Hepatocyte (in vitro differentiated cells): Measurements from ENCODE around the gene MOBP. TPM values are rescaled to one million over a fixed set of nuclear protein-coding genes. Genes with fewer than 3 reads are reported as not detected.
A peak's percentile ranks its signal among the peaks of the same experiment; 100 is the strongest.

Experiments
- DNase-seq: peaks from one replicate; pipeline ENCODE4 v3.0.0-alpha.2; 2016; ENCODE audit warnings: low spot score
- H2AFZ ChIP-seq: fragments of 200-600 bp; sonication (generic); 2 replicates; pipeline ENCODE4 v1.6.0; 2016; ENCODE audit warnings: antibody characterized with exemption, mild to moderate bottlenecking
- H3K27ac ChIP-seq: fragments of 200-600 bp; sonication (generic); 2 replicates; pipeline ENCODE4 v1.5.1; 2016; ENCODE audit warnings: mild to moderate bottlenecking
- H3K27me3 ChIP-seq: fragments of 200-600 bp; sonication (generic); 2 replicates; pipeline ENCODE4 v1.6.1; 2016
- H3K36me3 ChIP-seq: fragments of 200-600 bp; sonication (generic); replicated peaks from 2 replicates; pipeline ENCODE4 v1.5.1; 2016; ENCODE audit warnings: low read depth; ENCODE audit not compliant: insufficient read depth
- H3K4me1 ChIP-seq: fragments of 200-600 bp; sonication (generic); 2 replicates; pipeline ENCODE4 v1.5.1; 2016; ENCODE audit warnings: mild to moderate bottlenecking, moderate library complexity; ENCODE audit not compliant: insufficient read depth
- H3K4me2 ChIP-seq: fragments of 200-600 bp; sonication (generic); 2 replicates; pipeline ENCODE4 v1.6.0; 2016
- H3K4me3 ChIP-seq: fragments of 200-600 bp; sonication (generic); 2 replicates; pipeline ENCODE4 v1.5.1; 2016; ENCODE audit warnings: mild to moderate bottlenecking
- H3K79me2 ChIP-seq: fragments of 200-600 bp; sonication (generic); 2 replicates; pipeline ENCODE4 v1.6.0; 2017; ENCODE audit warnings: mild to moderate bottlenecking
- H3K9me2 ChIP-seq: fragments of 200-600 bp; sonication (generic); replicated peaks from 2 replicates; pipeline ENCODE4 v1.6.0; 2017; ENCODE audit warnings: mild to moderate bottlenecking; ENCODE audit not compliant: insufficient read depth
- H3K9me3 ChIP-seq: fragments of 200-600 bp; sonication (generic); 2 replicates; pipeline ENCODE4 v1.5.1; 2016; ENCODE audit warnings: low read depth, mild to moderate bottlenecking
- H4K20me1 ChIP-seq: fragments of 200-600 bp; sonication (generic); 2 replicates; pipeline ENCODE4 v1.6.0; 2016; ENCODE audit warnings: mild to moderate bottlenecking; ENCODE audit not compliant: insufficient read depth, poor library complexity, severe bottlenecking
- CTCF ChIP-seq: fragments of 200-600 bp; sonication (generic); IDR thresholded peaks from 2 replicates; pipeline ENCODE4 v1.5.1; 2016; ENCODE audit warnings: antibody characterized with exemption, mild to moderate bottlenecking; ENCODE audit not compliant: poor library complexity
- EZH2 ChIP-seq: fragments of 200-600 bp; sonication (generic); IDR thresholded peaks from 2 replicates; pipeline ENCODE4 v1.6.1; 2016; ENCODE audit warnings: antibody characterized with exemption, mild to moderate bottlenecking, borderline replicate concordance
- EZH2phosphoT487 ChIP-seq: fragments of 200-600 bp; sonication (generic); IDR thresholded peaks from one replicate; pipeline ENCODE4 v1.6.1; 2018; ENCODE audit warnings: antibody characterized with exemption, mild to moderate bottlenecking, low read depth, moderate library complexity; ENCODE audit not compliant: unreplicated experiment, severe bottlenecking
- WGBS: methylation state at CpG from one replicate; pipeline ENCODE4 v1.1.6; 2016; ENCODE audit warnings: low lambda C conversion rate; ENCODE audit errors: missing lambda C conversion rate; 5-methylcytosine and 5-hydroxymethylcytosine counted together
- polyA plus RNA-seq: library from polyadenylated mRNA; unstranded; fragments of >200 nt; fragmentation: Nextera tagmentation; extraction: Ambion mirVana; gene quantifications from 2 replicates; pipeline ENCODE4 v1.2.1, GENCODE V29; 2016
- total RNA-seq: library from RNA; depleted of rRNA; stranded (reverse); fragments of >200 nt; gene quantifications from 2 replicates; pipeline ENCODE4 v1.2.3, GENCODE V29; 2014

MOBP gene
- total and polyA plus RNA-seq, 2 experiments from 2014 or later: 0.10 to 0.17 TPM

DNA sequence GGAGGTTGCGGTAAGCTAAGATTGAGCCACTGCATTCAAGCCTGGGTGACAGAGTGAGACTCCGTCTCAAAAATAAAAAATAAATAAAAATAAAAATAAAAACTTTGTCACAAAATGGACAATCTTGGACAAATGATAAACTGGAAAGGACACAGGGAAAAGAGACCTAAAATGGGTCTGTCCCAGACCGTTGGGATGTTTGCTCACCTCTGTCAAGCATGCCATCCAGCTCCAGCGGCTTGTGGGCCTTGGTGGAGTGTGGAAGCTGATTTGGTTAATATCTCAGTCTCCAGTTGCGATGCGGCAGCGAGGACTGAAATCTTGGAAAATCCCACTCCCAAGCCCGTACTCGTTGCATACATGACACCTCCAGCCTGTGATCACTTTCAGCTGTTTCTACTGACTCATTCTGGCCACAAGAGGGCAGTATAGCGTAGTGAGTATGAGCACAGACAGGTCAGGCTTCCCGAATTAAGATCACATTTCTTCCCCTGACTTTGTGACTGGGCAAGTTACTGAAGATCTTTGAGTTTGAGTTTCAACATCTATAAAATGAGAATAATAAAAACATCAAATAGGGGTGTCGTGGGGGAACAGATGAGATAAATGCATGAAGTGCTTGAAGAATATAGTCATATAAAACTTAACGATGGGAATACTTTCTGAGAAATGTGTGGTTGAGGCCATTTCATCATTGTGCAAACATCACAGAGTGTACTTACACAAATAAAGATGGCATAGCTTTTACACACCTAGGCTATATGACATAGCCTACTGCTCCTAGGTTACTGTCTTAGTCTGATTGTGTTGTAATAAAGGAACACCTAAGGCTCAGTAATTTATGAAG is 19.6 kb upstream of the MOBP start:
- DNase-seq: peak; percentile 93
- 25% methylated on average over 13 of the region's 13 CpGs for WGBS
- Histone ChIP-seq H3K9me2 (no peaks in the 10 kb centered on the region), H3K36me3 (no peaks in the 10 kb centered on the region), H3K4me2 (peak overlapping the region; percentile 63), H3K4me3 (no peak overlapping the region), H2AFZ (no peak overlapping the region), H4K20me1 (no peaks in the 10 kb centered on the region), H3K27me3 (no peaks in the 10 kb centered on the region), H3K9me3 (no peaks in the 10 kb centered on the region), H3K4me1 (peaks cover 6% of the 10 kb centered on the region), H3K27ac (peak overlapping the region; percentile 42), H3K79me2 (no peaks in the 10 kb centered on the region)
- TF ChIP-seq CTCF: peak; percentile 96
- no peak for TF ChIP-seq EZH2

DNA sequence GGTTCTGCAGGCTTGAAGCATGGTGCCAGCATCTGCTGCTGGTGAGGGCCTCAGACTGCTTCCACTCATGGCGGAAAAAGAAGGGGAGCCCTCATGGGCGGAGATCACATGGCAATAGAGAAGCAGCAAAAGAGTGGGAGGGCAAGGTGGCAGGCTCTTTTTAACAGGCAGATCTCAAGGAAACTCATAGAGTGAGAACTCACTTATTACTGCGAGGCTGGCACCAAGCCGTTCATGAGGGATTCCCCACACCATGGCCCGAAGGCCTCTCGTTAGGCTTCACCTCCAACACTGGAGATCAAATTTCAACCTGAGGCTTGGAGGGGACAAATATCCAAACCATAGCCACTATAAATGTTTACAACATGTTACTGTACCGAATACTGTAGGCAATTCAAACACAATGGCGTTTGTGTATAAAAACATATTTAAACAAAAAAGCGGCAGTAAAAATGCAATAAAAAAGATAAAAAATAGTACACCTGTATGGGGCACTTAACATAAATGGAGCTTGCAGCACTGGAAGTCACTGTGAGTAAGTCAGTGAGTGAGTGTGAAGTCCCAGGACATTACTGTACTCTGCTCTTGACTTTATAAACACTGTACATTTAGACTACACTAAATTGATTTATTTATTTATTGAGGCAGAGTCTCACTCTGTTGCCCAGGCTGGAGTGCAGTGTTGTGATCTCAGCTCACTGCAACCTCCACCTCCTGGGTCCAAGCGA is 18.8 kb upstream of the MOBP start:
- Histone ChIP-seq H2AFZ (no peak overlapping the region), H3K9me2 (no peaks in the 10 kb centered on the region)

DNA sequence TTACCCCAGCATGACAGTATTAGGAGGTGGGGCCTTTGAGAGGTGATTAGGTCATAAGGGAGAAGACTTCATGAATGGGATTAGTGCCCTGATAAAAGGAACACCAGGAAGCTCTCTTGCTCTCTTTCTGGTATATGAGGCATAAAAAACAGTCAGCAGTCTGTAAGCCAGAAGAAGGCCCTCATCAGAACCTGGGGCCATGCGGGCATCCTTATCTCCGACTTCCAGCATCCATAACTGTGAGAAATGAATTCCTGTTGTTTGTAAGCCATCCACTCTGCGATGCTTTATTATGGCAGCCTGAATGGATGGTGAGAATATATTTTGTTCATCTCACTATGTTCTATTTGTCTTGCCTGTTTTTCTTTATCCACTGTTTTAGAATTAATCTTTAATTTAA is 17.7 kb upstream of the MOBP start:
- Histone ChIP-seq H3K36me3 (no peaks in the 10 kb centered on the region), H2AFZ (no peak overlapping the region), H3K4me2 (no peak overlapping the region), H3K79me2 (no peaks in the 10 kb centered on the region), H3K27ac (no peak overlapping the region), H3K4me1 (peaks cover 15% of the 10 kb centered on the region), H3K9me3 (no peaks in the 10 kb centered on the region), H3K9me2 (no peaks in the 10 kb centered on the region), H3K4me3 (no peak overlapping the region), H4K20me1 (no peaks in the 10 kb centered on the region), H3K27me3 (no peaks in the 10 kb centered on the region)
- TF ChIP-seq EZH2 (no peak), EZH2phosphoT487 (no peak), CTCF (no peak)
- WGBS: 62% methylated on average over 3 of the region's 3 CpGs
- DNase-seq: no peak

More for the DNA sequence above, 18.8 kb upstream of the MOBP start:
- DNase-seq: no peak
- H3K4me2 ChIP-seq: no peak overlapping the region
- no peaks in the 10 kb centered on the region for H3K36me3 ChIP-seq
- H3K9me3 ChIP-seq: no peaks in the 10 kb centered on the region
- H3K27me3 ChIP-seq: no peaks in the 10 kb centered on the region
- TF ChIP-seq CTCF: no peak
- TF ChIP-seq EZH2: no peak
- TF ChIP-seq EZH2phosphoT487: no peak
- H3K4me3 ChIP-seq: no peak overlapping the region
- H3K27ac ChIP-seq: peak overlapping the region; percentile 42
- peaks cover 6% of the 10 kb centered on the region for H3K4me1 ChIP-seq
- H3K79me2 ChIP-seq: no peaks in the 10 kb centered on the region
- no peaks in the 10 kb centered on the region for H4K20me1 ChIP-seq
- WGBS: 55% methylated on average over 10 of the region's 10 CpGs
